Hematopoietic multipotent progenitor cell treated with erythropoietin and hydrocortisone succinate and interleukin-3 and kit ligand, for 17 days (in vitro differentiated cells): Measurements from ENCODE around the gene SLC35B2.

ENCODE experiments used
- DNase-seq: peaks from one replicate; pipeline ENCODE4 v3.0.0-alpha.2; 2015; ENCODE audit warnings: low spot score

The SLC35B2 gene

GRCh38 chr6:44285552-44286284, 28.4 kb upstream of the SLC35B2 start:
- DNase-seq, result no peak

- DNase-seq, result no peak
Measured at GRCh38 chr6:44284867-44285266, 27.5 kb upstream of the SLC35B2 start.

- no peak for DNase-seq
Measured at GRCh38 chr6:44284121-44284520, 26.8 kb upstream of the SLC35B2 start.

- DNase-seq, result no peak
Measured at GRCh38 chr6:44278774-44279697, 21.7 kb upstream of the SLC35B2 start.

- DNase-seq, result no peak
Measured at GRCh38 chr6:44278315-44278714, 21.0 kb upstream of the SLC35B2 start.

- no peak for DNase-seq
Measured at GRCh38 chr6:44277763-44278162, 20.4 kb upstream of the SLC35B2 start.

- DNase-seq, result no peak
Measured at GRCh38 chr6:44276667-44277640, 19.6 kb upstream of the SLC35B2 start.

- DNase-seq, result no peak
Measured at GRCh38 chr6:44275749-44276648, 18.7 kb upstream of the SLC35B2 start.

GRCh38 chr6:44275271-44275748, 18.0 kb upstream of the SLC35B2 start:
- DNase-seq, result no peak

- DNase-seq, result no peak
Measured at GRCh38 chr6:44273617-44274016, 16.3 kb upstream of the SLC35B2 start.

- DNase-seq, result no peak
Measured at GRCh38 chr6:44272999-44273566, 15.8 kb upstream of the SLC35B2 start.

GRCh38 chr6:44272529-44272928, 15.2 kb upstream of the SLC35B2 start:
- no peak for DNase-seq

GRCh38 chr6:44271914-44272313, 14.6 kb upstream of the SLC35B2 start:
- no peak for DNase-seq

- DNase-seq, result no peak
Measured at GRCh38 chr6:44271406-44271723, 14.0 kb upstream of the SLC35B2 start.

GRCh38 chr6:44270526-44271405, 13.4 kb upstream of the SLC35B2 start:
- no peak for DNase-seq

- DNase-seq, result no peak
Measured at GRCh38 chr6:44269921-44270525, 12.7 kb upstream of the SLC35B2 start, which contains the start of gene TMEM151B. TMEM151B (plus strand) TSS chr6:44270450; CDS start chr6:44270743, 293 bp downstream.

GRCh38 chr6:44269178-44269920, 12.0 kb upstream of the SLC35B2 start:
- DNase-seq, result no peak

- peak; percentile 76 for DNase-seq
Measured at GRCh38 chr6:44268095-44268628, 10.8 kb upstream of the SLC35B2 start.
